ENCODE results near the gene MTUS2. TPM values are rescaled to one million over a fixed set of nuclear protein-coding genes. Genes with fewer than 3 reads are reported as not detected.

Gene MTUS2
- polyA plus RNA-seq, 2 of the 4 experiments (the other 2 are of a cell fraction): not detected

DNA sequence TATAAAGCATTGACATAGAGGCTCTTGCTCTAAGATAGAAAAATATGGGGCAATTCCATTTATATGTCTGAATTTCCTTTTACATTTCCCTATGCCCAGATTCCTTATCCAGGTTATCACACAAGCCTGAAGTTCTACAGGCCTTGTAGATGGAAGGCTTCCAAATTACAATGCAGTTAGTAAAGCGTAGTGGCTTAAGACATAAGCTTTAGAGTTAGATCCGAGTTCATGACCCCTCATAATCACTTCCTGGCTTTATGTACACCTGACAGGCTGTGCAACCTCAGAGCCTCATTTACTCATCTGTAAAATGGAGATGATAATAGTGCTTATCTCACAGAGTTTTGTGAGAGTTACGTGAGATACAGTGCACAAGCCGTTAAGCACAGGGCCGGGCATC lies 601.9 kb downstream of the MTUS2 start:
- DNase-seq (ENCODE audit: low read depth in 1 of 2, low spot score in 1 of 2): no peak
- Histone ChIP-seq H3K9me3 (no peaks in the 10 kb centered on the region), H3K4me2 (no peak overlapping the region), H3K27ac (no peak overlapping the region), H3K4me3 (no peak overlapping the region), H3K4me1 (no peaks in the 10 kb centered on the region)
- ChIA-PET POLR2A (no interaction called here), CTCF (no interaction called here)
- FAIRE-seq: no peak
- no peak for TF ChIP-seq RNF2 (IDR thresholded peaks at IDR 0.05; ENCODE audit: borderline replicate concordance, low read depth)
- 46% methylated on average over 5 of the region's 5 CpGs for WGBS (ENCODE audit: missing lambda C conversion rate)
- ATAC-seq: no peak

DNA sequence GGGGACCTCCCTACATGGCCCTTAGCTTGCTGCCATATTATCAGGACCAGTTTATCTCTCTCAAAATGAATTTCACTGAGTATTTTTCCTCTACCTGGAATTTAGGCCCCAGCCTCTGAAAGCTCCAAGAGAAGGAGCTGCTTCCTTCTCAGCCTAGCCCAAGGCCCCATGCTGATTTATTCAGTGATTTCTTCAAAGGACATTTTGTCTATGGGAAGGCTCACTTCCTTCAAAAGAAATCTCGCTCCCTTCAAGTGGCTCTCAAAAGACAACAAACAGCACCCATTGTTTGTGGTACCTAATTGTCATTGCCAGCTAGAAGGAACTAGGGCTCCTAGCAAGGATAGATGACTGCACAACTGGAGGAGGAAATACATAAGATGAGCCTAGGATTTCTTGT lies 602.9 kb downstream of the MTUS2 start:
- no peak for TF ChIP-seq CHD4 (IDR thresholded peaks at IDR 0.05; ENCODE audit: borderline replicate concordance)
- TF ChIP-seq POLR2AphosphoS2 (conservative IDR thresholded peaks at IDR 0.05; ENCODE audit: low read length): no peak
- TF ChIP-seq HES2 (IDR thresholded peaks at IDR 0.05): no peak
- TF ChIP-seq RCOR1 (IDR thresholded peaks at IDR 0.05; ENCODE audit: low read depth, low read length): no peak
- TF ChIP-seq MAZ (IDR thresholded peaks at IDR 0.05; ENCODE audit: borderline replicate concordance, low read depth, low read length): no peak
- no peak for TF ChIP-seq POLR2A (IDR thresholded peaks at IDR 0.05; ENCODE audit: low read length)
- TF ChIP-seq CEBPB (IDR thresholded peaks at IDR 0.05): no peak
- peaks cover 2% of the 10 kb centered on the region; the same call in 1 of the 3 replicates for H3K4me1 ChIP-seq
- no peak overlapping the region for H3K27ac ChIP-seq
- H3K4me3 ChIP-seq: no peak overlapping the region
- no peak overlapping the region for H3K4me2 ChIP-seq
- no peak for DNase-seq (ENCODE audit: low read depth in 1 of 2, low spot score in 1 of 2)
- no peaks in the 10 kb centered on the region for H3K9me3 ChIP-seq
- ChIA-PET POLR2A (no interaction called here), CTCF (no interaction called here)
- FAIRE-seq: no peak
- WGBS (ENCODE audit: missing lambda C conversion rate): 79% methylated on average over 1 of the region's 1 CpG
- ATAC-seq: no peak

- Histone ChIP-seq H3K4me3 (peak overlapping the region; percentile 26; the same call in 1 of the 3 replicates), H3K4me2 (peak overlapping the region; percentile 70), H3K9me3 (no peaks in the 10 kb centered on the region), H3K4me1 (peaks cover 4% of the 10 kb centered on the region; the same call in 1 of the 3 replicates), H3K27ac (no peak overlapping the region)
- ChIA-PET POLR2A (no interaction called here), CTCF (no interaction called here)
- TF ChIP-seq HOXA7 (CRISPR knock-in tag; IDR thresholded peaks at IDR 0.05) (no peak), BHLHE40 (IDR thresholded peaks at IDR 0.05; ENCODE audit: low read depth, low read length) (no peak), HES2 (IDR thresholded peaks at IDR 0.05) (no peak), GATA3 (IDR thresholded peaks at IDR 0.05; ENCODE audit: borderline replicate concordance) (no peak), KDM5A (IDR thresholded peaks at IDR 0.05) (no peak), SMC3 (IDR thresholded peaks at IDR 0.05) (no peak), CEBPB (IDR thresholded peaks at IDR 0.05) (no peak), JUN (IDR thresholded peaks at IDR 0.05) (no peak), HOXB5 (CRISPR knock-in tag; IDR thresholded peaks at IDR 0.05) (no peak), POLR2AphosphoS2 (conservative IDR thresholded peaks at IDR 0.05; ENCODE audit: low read length) (no peak), HDAC2 (IDR thresholded peaks at IDR 0.05) (no peak), FOSL2 (IDR thresholded peaks at IDR 0.05) (no peak), FOSL2 (CRISPR knock-in tag; IDR thresholded peaks at IDR 0.05) (no peak), CBX8 (IDR thresholded peaks at IDR 0.05) (no peak), HEYL (CRISPR knock-in tag; IDR thresholded peaks at IDR 0.05) (no peak), ZNF302 (CRISPR knock-in tag; IDR thresholded peaks at IDR 0.05) (no peak), NR3C1 (IDR thresholded peaks at IDR 0.05) (no peak), CHD4 (IDR thresholded peaks at IDR 0.05; ENCODE audit: borderline replicate concordance) (no peak), ZSCAN20 (CRISPR knock-in tag; IDR thresholded peaks at IDR 0.05) (no peak), EHF (CRISPR knock-in tag; IDR thresholded peaks at IDR 0.05) (no peak)
- TF ChIP-seq, protein P1, sequence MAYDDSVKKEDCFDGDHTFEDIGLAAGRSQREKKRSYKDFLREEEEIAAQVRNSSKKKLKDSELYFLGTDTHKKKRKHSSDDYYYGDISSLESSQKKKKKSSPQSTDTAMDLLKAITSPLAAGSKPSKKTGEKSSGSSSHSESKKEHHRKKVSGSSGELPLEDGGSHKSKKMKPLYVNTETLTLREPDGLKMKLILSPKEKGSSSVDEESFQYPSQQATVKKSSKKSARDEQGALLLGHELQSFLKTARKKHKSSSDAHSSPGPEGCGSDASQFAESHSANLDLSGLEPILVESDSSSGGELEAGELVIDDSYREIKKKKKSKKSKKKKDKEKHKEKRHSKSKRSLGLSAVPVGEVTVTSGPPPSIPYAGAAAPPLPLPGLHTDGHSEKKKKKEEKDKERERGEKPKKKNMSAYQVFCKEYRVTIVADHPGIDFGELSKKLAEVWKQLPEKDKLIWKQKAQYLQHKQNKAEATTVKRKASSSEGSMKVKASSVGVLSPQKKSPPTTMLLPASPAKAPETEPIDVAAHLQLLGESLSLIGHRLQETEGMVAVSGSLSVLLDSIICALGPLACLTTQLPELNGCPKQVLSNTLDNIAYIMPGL (CRISPR knock-in tag; IDR thresholded peaks at IDR 0.05; ENCODE audit: borderline replicate concordance): no peak
- ATAC-seq: no peak
- FAIRE-seq: no peak
- WGBS (ENCODE audit: missing lambda C conversion rate): 23% methylated on average over 3 of the region's 3 CpGs
- no peak for DNase-seq (ENCODE audit: low read depth in 1 of 2, low spot score in 1 of 2)
Observed at GRCh38 chr13:29427937-29428309, 607.8 kb downstream of the MTUS2 start.
